Measurements from ENCODE around the gene ADAMTS17. TPM values are rescaled to one million over a fixed set of nuclear protein-coding genes. Genes with fewer than 3 reads are reported as not detected.

The ADAMTS17 gene
- total and polyA plus RNA-seq, 4 donors: 0.28 to 46.9 (median 9.1) TPM

- WGBS: 94% methylated on average over 5 of the region's 5 CpGs
- H3K36me3 ChIP-seq (ENCODE audit: control insufficient read depth in 4 of 4, insufficient read depth in 3 of 4, low read depth in 1 of 4, low read length in 3 of 4): no peaks in the 10 kb centered on the region
- no peak overlapping the region for H3K4me3 ChIP-seq (ENCODE audit: low read depth in 1 of 3, low read length in 3 of 3)
- no peaks in the 10 kb centered on the region for H3K9me3 ChIP-seq (ENCODE audit: control insufficient read depth in 4 of 4, low read length in 3 of 4)
- H3K27me3 ChIP-seq (ENCODE audit: control insufficient read depth in 4 of 4, insufficient read depth in 4 of 4, low read length in 3 of 4): no peaks in the 10 kb centered on the region
- H3K9ac ChIP-seq (ENCODE audit: low read depth in 1 of 2, low read length in 2 of 2): no peak overlapping the region
- no peak overlapping the region for H3K27ac ChIP-seq (ENCODE audit: low read depth in 1 of 2, low read length in 2 of 2)
- no peak for DNase-seq (ENCODE audit: low spot score)
- H3K4me1 ChIP-seq (ENCODE audit: control insufficient read depth in 4 of 4, insufficient read depth in 4 of 4, low read length in 3 of 4): no peaks in the 10 kb centered on the region
- TF ChIP-seq TAF1 (conservative IDR thresholded peaks at IDR 0.05): no peak
- TF ChIP-seq NR2F2 (IDR thresholded peaks at IDR 0.05): no peak
- no peak for TF ChIP-seq RXRA (IDR thresholded peaks at IDR 0.05)
- TF ChIP-seq HNF4G (IDR thresholded peaks at IDR 0.05): no peak
- TF ChIP-seq FOXA2 (IDR thresholded peaks at IDR 0.05): no peak
- TF ChIP-seq REST (IDR thresholded peaks at IDR 0.05): no peak
- TF ChIP-seq CTCF (IDR thresholded peaks at IDR 0.05; ENCODE audit: low read depth, low read length, missing input control): no peak
- TF ChIP-seq SP1 (IDR thresholded peaks at IDR 0.05): no peak
- TF ChIP-seq JUND (IDR thresholded peaks at IDR 0.05): no peak
- no peak for TF ChIP-seq ATF3 (IDR thresholded peaks at IDR 0.05)
- no peak for TF ChIP-seq RAD21 (IDR thresholded peaks at IDR 0.05)
- TF ChIP-seq EGR1 (IDR thresholded peaks at IDR 0.05; ENCODE audit: low read depth in 2 of 2): no peak
- no peak for TF ChIP-seq FOXA1 (IDR thresholded peaks at IDR 0.05)
- TF ChIP-seq HNF4A (conservative IDR thresholded peaks at IDR 0.05): no peak
These were observed 336.1 kb downstream of the ADAMTS17 start for GRCh38 chr15:100005715-100006114.

GRCh38 chr15:100005013-100005412 is 336.8 kb downstream of the ADAMTS17 start:
- DNase-seq (ENCODE audit: low spot score): no peak
- H3K27ac ChIP-seq (ENCODE audit: low read depth in 1 of 2, low read length in 2 of 2): no peak overlapping the region
- H3K36me3 ChIP-seq (ENCODE audit: control insufficient read depth in 4 of 4, insufficient read depth in 3 of 4, low read depth in 1 of 4, low read length in 3 of 4): no peaks in the 10 kb centered on the region
- no peak overlapping the region for H3K9ac ChIP-seq (ENCODE audit: low read depth in 1 of 2, low read length in 2 of 2)
- no peaks in the 10 kb centered on the region for H3K27me3 ChIP-seq (ENCODE audit: control insufficient read depth in 4 of 4, insufficient read depth in 4 of 4, low read length in 3 of 4)
- no peak overlapping the region for H3K4me3 ChIP-seq (ENCODE audit: low read depth in 1 of 3, low read length in 3 of 3)
- no peak for TF ChIP-seq RAD21 (IDR thresholded peaks at IDR 0.05)
- TF ChIP-seq ATF3 (IDR thresholded peaks at IDR 0.05): no peak
- TF ChIP-seq JUND (IDR thresholded peaks at IDR 0.05): no peak
- TF ChIP-seq RXRA (IDR thresholded peaks at IDR 0.05): no peak
- no peak for TF ChIP-seq YY1 (IDR thresholded peaks at IDR 0.05)
- no peak for TF ChIP-seq ZBTB33 (IDR thresholded peaks at IDR 0.05)
- TF ChIP-seq HNF4G (IDR thresholded peaks at IDR 0.05): no peak
- no peak for TF ChIP-seq SP1 (IDR thresholded peaks at IDR 0.05)
- TF ChIP-seq MAX (IDR thresholded peaks at IDR 0.05): no peak
- H3K4me1 ChIP-seq (ENCODE audit: control insufficient read depth in 4 of 4, insufficient read depth in 4 of 4, low read length in 3 of 4): no peaks in the 10 kb centered on the region
- WGBS: 97% methylated on average over 3 of the region's 3 CpGs
- H3K9me3 ChIP-seq (ENCODE audit: control insufficient read depth in 4 of 4, low read length in 3 of 4): no peaks in the 10 kb centered on the region
